ELR (cell line): ENCODE measurements around the gene PDZRN4.
"Not testable (repeated sequence)": the region's sequence is repeated elsewhere in the genome, so short reads cannot be mapped to it uniquely, and the experiment has no call there.

ENCODE experiments used
- DNase-seq: peaks from one replicate; pipeline ENCODE4 v3.0.0-alpha.2; 2015; ENCODE audit warnings: low read depth

The PDZRN4 gene

DNA sequence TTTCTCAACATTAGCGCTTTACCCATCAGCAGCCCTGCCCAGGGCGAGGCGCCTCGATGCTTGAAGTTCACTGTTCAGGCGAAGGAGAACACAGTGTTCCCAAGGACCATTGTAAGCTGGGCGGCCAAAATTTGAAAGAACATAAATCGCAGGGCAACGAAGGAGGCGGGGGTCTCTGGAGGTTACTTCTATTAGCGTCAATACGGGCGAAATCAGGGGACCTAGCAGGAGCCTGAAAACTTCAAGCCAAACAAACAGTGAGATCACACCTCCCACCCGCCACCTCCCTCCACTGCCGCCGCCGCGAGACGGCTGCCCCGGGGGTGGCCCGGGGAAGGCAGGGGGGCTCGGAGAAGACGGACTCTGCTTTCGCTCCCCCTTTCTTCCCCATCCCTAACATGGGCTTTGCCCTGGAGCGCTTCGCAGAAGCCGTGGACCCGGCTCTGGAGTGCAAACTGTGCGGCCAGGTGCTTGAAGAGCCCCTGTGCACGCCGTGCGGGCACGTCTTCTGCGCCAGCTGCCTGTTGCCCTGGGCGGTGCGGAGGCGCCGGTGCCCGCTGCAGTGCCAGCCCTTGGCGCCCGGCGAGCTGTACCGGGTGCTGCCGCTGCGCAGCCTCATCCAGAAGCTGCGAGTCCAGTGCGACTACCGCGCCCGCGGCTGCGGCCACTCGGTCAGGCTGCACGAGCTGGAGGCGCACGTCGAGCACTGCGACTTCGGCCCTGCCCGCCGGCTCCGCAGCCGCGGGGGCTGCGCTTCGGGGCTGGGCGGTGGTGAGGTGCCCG is at the start of gene PDZRN4:
Gene PDZRN4 (plus strand): TSS at position 263 of the 783 bp plus-strand sequence.
- no peak for DNase-seq

DNA sequence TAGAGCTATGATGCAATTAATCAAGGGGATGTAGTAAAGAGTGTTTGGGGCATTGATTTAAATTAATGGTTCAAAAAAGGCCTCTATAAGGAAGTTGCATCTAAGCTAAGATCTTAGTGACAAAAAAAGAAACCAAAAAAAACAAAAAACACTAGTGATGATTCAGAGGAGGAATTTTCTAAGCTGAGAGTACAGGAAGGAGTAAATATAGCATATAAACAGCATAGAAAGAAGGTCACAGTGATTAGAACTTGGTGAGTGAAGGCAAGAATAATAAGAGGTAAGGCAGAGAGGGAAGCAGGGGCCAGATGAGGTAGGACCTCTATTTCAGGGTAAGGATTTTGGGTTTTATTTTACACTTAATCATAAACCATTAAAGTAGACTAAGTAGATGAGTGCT is 48.0 kb upstream of the PDZRN4 start:
- no peak for DNase-seq

DNA sequence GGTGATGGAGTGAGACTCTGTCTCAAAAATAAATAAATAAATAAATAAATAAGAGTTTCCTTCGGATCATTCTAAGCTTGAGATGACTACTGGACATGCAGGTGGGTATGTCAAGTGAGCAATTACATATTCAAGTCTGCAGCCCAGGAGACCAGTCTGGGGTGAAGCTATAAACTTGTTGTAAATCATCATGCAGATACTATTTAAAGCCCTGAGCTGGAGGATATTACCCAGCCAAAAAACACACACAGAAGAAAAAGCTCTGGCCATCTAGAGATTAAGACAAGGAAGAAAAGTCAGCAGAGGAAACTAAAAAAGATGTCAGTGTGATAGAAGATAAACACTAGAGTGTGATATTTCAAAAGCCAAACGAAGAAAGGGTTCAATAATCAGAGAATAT is 47.0 kb upstream of the PDZRN4 start:
- DNase-seq = no peak

DNA sequence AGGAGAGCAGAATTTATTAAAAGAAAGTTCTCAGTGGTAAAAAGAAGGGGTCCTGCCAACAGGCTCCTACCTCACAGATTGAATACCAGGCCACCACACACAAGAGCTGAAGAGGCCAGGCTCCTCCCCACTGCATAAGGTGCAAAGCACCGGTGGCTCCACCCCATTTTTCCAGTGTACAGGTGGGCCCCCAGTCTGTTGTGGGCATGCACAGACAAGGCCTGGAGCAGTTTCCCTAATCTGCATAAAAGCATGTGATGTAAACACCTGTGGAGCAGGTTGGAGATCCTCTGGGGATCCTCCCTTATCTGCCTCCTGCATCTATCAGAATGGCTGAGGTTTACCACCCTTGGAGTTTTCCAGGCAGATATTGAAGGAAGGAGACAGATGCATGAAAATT is 45.7 kb upstream of the PDZRN4 start:
- DNase-seq = no peak

DNA sequence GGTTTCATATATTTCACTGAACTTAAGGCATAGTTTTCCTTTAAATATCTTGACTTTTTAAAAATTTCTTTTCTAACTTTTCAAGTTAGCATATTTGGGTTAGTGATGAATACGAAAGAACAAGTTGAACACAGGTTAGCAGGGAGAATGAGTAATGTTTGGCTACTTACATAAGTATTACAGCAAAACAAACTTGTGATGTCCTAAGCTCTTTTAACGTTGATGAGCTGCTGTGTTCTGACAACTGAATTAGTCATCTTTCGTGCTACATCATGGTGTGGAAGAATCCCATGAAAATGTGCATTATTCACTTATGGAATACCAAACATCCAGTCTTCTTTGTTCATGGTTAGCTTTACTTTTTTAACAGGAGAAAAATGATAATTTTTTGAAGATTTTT is 36.3 kb upstream of the PDZRN4 start:
- peak; percentile 0 for DNase-seq

DNA sequence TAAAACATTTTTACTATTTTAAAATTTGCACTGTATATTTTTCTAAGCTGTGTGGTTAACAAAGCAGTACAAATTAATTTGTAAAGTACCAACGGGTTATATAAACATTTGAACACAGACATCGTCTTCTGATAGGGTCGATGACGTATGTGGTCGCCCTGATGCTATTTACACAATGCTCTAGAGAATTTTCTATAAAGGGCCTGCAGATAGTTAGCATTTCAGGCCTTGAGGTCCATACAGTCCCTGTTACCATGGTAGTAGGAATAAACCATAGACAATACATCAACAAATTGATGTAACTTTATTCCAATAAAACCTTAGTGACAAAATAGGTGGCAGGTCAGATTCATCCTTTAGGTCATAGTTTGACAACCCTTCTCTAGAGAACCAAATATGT is 25.7 kb upstream of the PDZRN4 start:
- DNase-seq = no peak

DNA sequence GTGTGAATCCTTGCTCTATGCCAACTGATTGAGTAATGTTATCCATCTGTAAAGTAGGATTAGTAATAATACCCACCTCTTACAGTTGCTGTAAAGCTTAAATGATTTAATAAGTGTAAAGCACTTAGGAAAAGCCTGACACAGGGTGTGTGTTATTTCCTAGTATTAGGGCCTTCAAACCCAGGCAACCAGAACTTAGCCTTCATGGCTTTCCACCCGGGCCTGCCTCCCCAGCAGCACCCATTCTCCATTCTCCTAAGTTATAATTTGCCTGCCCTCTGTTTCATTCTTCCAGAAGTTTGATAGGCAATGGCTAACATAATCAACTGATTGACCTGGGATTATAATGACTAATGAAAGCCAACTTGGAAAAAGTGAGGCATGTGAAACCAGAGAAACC is 20.4 kb upstream of the PDZRN4 start:
- DNase-seq = no peak

DNA sequence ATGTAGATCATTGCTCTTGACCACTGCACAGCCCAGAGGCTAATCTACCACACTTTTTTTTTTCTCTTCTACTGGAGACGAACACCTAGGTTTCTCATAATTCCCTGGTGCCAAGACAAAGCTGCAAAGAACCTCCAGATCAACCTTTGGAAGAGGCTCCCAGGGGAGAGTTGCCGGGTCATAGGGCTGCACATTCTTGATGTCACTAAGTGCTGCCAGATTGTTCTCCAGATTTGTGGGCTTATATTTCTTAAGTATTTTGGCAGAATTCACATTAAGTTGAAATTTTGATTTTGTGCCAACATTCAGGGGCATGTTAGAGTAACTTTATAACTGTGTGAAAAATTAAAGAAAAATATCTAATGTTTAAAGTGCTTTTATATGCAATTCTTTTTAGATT is 13.5 kb upstream of the PDZRN4 start:
- no peak for DNase-seq

DNA sequence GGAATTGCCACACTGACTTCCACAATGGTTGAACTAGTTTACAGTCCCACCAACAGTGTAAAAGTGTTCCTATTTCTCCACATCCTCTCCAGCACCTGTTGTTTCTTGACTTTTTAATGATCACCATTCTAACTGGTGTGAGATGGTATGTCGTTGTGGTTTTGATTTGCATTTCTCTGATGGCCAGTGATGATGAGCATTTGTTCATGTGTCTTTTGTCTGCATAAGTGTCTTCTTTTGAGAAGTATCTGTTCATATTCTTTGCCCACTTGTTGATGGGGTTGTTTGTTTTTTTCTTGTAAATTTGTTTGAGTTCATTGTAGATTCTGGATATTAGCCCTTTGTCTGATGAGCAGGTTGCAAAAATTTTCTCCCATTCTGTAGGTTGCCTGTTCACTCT is 8.6 kb upstream of the PDZRN4 start:
- not testable (repeated sequence) for DNase-seq

DNA sequence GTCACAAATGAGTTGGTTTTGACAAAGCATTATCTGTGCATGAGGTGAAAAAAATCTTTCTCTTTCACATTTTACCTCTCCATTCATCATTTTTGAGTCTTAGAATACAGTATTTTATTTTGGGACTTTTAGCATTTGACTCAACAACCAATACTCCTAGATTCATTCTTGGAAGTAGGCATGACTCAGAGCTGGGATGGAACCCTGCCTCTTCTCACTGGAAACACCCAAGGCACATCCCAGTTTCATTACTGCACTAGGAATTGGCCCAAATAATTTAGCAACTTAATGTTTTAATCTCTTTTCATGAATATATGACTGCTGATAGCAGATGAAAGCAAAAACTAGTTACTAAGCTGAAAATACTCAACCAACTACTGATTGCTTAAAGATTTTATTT is 3.3 kb upstream of the PDZRN4 start:
- DNase-seq = no peak

DNA sequence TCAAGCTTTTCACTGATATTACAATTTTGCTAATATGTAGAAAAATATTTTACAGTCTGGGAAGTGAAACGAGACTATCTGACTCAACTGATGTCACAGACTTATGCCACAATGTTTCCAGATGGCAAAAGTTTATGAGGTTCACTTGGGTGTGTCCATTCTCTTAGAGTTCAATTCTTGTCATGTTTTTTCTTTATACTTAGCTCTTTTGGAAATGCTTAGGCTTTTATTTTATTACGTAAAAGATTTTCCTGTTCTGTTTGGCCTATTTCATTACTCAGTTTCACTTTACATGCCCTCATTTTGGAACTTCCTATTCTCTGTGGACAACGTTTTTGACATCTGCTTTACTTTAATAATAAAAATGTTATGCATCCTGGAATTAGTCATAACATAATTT is 2.1 kb upstream of the PDZRN4 start:
- no peak for DNase-seq

DNA sequence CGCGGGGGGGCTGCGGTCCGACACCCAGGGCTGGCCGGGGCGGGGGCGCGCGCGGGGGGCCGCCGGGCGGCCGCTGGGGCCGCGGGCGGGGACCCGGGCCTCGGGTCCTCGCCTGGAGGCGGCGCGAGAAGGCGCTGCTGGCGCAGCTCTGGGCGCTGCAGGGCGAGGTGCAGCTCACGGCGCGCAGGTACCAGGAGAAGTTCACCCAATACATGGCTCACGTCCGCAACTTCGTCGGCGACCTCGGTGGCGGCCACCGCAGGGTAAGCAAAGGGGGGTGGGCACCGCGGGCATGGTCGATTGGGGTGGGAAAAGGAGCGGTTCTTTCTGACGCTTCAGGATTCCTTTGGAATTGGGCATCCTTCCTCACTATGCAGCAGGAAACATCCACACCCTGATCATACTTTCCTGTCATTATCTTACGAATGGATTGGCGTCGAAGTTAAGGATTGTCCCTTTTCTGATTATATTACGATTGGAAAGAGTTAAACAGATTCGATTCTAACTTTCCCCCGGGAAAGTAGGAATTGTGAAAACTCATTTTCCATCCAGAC is 798 bp downstream of the PDZRN4 start:
- no peak for DNase-seq

DNA sequence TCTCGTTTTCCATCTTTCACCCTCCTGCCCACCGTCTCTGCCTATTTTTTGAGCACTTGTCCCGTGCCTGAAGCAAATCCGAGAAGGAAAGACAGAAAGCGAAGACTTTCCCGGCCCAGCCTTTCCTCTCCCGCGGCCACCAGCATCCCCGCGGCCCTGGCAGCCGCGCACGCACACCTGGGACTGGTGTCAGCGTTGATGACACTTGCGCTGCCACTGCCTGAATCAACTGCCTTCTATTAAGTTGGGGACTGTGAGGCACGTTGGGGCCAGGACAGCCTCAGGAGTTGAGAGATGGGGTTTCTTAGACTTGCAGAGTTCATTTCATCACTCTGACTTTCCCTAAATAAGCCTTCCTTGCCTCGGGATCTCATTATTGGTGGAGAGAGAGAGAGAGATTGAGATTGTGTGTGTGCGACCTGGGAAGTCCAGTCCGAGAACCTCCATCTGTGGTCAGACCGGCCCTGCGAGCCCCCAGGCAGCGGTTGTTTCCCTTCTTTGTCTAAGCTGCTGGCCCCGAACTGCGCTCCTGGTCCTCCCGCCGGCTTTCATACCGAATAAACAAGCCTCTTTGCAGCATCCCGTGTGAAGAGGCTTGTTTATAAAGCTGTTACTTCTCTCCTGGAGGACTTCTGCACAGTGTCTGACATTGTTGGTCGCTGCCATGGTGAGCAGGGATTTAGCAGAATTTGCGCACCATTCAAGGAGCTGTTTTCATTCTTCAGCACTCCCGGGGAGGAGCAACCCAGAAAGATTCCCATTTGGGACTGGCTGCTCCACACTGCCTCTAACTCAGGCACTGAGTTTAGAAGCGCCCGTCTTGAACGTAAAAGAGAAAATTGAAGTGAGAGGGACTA is 1.5 kb downstream of the PDZRN4 start:
- DNase-seq = no peak

DNA sequence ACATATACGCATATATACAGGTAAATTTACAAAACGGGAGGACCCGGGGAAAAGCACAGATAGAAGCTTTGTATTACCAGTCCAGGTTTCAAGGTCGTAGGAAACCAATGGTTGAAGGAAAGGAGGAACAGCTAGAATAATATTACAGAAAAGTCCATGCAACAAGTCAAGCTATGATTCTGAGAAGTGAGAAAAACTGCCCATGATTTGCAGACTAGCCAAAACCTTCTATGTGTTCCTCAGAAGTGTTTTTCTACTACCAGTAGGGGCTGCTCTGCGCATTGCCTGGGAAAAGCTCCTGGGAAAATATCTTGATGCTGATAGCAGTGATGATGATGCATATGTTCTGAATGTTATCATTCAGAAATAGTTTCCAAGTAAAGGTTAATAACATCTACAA is 2.2 kb downstream of the PDZRN4 start:
- peak; percentile 4 for DNase-seq

DNA sequence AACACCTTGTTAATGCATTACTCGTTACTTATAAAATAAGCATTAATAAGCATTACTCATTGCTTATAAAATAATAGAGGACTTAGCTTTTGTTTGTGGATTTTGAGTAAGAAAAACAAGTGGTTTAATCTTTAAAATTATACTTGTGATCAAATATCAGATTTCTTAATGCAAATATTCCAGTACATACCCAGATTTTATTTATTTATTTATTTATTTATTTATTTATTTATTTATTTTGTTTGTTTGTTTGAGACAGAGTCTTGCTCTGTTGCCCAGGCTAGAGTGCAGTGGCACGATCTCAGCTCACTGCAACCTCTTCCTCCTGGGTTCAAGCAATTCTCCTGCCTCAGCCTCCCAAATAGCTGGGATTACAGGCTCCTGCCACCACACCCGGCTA is 3.4 kb downstream of the PDZRN4 start:
- DNase-seq = not testable (repeated sequence)

DNA sequence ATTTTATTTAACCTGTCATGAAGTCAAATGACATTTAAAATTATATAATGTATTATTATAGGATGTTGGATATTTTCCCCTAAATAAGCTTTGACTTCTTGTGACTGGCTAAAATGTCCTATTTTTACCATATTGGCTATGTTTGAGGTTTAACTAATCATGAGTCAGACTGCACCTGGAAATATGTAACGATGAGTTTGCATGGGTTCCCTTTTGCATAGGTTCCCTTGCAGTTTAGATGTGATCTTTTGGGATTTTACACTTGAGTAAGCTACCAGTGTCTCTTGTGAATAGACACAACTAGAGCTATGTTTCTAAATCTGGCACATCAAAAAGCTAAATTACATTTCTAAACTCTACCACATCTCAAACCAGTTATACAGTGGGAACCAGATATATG is 5.2 kb downstream of the PDZRN4 start:
- no peak for DNase-seq

DNA sequence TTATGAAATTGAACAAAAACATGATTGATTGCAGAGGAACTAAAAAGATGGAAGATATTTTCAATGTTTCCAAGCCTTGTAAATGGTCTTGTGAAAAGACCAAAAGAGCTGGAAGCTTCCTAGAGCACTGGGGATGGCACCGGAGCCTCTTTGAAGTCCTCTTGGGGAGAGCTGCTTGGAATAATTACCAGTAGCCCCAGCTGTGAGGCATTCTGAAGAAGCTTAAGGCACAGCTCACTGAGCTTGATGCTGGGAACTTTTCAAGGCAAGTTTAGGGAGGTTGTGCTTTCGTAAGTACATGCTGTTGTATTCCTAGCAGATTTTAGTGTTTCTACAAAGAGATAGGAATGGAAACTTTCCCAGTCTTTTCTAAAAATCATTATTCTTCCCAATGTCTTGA is 13.9 kb downstream of the PDZRN4 start:
- no peak for DNase-seq

DNA sequence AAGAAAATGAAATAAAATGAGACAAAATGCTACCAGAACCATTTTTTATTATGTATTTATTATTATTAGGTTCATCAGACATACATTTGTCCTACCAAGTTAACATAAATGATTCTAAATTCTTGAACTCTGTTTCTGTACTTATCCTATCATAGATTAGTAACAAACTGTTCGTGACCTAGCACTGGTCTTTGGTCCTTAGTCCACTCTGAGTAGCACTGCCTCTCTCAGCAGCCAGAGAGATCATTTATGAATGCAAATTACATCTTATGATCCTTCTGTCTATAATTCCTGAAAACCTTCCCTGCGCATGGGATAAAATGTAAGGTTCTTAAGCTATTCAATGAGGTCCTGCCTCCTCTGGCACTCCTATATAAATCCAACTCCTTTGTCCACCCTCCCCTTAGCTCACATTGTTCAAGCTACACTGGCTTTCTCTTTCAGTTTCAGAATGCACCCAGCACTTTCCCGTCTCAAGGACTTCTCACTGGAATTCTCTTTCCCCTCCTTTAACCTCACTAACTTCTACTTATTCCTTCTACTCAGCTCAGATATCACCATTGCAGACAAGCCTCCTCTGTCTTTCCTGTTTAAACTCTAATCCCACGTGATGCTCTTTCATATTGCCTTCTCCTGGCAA is 17.1 kb downstream of the PDZRN4 start:
- DNase-seq = no peak

DNA sequence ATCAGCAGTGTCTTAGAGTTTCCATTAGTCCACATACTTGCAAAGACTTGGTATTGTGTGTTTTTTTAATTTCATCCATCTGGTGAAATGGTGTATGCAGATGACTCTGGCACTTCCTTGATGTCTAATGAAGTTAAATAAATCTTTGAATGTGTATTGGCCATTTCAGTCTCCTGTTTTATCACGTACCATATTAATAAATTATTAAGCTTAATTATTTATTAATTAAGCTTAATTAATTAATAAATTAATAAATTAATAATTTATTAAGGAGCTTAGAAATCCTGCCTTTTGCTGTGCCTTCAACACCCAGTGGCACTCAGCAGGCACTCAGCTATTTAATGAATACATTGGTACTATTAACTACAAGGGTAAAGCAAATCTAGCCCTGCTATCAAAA is 18.2 kb downstream of the PDZRN4 start:
- no peak for DNase-seq

DNA sequence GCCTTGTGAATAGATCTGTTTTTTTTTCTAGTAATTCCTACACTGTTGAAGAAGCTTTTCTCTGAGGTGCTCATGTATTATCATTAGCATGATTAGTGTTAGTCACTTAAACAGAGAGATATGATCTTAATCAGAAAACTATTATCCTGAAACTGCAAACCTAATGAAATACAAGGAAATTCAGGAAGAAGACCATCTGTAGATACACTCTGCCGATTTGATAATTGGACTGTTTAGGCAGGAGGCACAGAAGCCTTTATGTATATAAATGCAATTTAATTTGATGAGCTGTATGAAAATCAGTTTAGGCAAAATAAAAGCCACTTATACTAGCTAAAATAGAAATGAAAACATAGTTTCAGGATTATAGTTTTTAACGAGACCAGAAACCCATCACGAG is 23.3 kb downstream of the PDZRN4 start:
- DNase-seq = no peak

DNA sequence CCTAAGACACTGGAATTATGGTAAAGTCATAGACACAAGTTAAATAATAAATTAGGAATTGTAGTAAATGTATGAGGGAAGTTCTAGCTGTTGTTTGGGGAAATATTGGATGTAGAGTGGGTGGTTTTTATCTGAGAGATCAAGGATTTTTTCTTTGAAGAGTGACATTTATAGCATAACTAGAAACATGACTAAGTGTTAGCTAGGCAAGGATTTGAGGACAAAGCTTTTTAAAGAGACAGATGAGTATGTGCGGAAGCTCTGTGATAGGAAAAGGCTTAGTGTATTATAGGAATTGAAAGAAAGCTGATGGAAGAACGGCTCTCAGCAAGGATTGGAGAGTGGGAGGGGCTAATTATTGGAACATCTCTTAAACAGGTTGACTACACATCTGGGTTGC is 24.5 kb downstream of the PDZRN4 start:
- no peak for DNase-seq

DNA sequence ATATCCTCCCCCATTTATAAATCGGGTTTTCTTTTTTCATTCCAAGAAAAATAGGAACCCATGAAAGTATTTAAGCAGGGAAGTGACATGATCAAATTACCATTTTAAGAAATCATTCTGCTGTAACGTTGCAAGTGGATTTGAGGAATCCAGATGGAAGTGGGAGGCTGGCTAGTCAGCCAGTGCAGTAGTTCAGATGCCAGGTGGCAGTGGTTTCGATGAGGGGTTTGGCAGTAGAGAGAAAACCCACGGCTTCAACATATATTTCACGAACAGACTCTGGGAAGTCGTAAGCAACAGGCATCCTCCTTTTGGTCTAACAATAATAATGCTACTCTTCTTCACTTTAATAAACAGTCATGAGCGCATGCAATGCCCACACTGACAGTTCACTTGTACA is 25.0 kb downstream of the PDZRN4 start:
- no peak for DNase-seq

DNA sequence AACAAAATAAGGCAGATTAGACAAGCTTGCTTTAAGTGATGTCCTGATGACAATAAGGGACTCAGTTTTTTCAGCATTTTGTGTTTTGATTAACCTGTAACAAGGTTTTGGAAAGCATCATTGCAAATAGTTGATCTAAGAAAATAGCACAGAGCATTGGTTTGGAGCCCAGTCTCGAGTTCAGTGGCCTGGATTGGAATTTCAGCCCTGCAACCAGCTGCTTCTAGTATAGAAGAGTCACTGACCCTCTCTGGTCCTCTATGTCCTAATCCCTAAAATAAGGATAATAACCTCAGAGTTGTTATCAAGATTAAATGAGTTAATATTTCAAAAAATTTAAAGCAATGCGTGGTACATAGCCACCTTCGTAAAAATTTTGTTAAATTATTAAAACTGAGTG is 25.5 kb downstream of the PDZRN4 start:
- no peak for DNase-seq
